ENCODE data around the gene PIM1. TPM values are rescaled to one million over a fixed set of nuclear protein-coding genes. Genes with fewer than 3 reads are reported as not detected.

Gene PIM1
- total and polyA plus RNA-seq, 10 of the 15 experiments (the other 5 are each of a cell fraction or from before 2014, with no cell fraction given): 0.66 to 33.9 (median 10.2) TPM

- TF ChIP-seq NFIC (IDR thresholded peaks at IDR 0.05; ENCODE audit: low read depth, low read length) (no peak), CBX3 (IDR thresholded peaks at IDR 0.05; ENCODE audit: borderline replicate concordance, low read depth) (no peak), PRDM15 (CRISPR knock-in tag; IDR thresholded peaks at IDR 0.05) (no peak)
Measured at GRCh38 chr6:37122861-37123260, 47.1 kb upstream of the PIM1 start (continued).

DNA sequence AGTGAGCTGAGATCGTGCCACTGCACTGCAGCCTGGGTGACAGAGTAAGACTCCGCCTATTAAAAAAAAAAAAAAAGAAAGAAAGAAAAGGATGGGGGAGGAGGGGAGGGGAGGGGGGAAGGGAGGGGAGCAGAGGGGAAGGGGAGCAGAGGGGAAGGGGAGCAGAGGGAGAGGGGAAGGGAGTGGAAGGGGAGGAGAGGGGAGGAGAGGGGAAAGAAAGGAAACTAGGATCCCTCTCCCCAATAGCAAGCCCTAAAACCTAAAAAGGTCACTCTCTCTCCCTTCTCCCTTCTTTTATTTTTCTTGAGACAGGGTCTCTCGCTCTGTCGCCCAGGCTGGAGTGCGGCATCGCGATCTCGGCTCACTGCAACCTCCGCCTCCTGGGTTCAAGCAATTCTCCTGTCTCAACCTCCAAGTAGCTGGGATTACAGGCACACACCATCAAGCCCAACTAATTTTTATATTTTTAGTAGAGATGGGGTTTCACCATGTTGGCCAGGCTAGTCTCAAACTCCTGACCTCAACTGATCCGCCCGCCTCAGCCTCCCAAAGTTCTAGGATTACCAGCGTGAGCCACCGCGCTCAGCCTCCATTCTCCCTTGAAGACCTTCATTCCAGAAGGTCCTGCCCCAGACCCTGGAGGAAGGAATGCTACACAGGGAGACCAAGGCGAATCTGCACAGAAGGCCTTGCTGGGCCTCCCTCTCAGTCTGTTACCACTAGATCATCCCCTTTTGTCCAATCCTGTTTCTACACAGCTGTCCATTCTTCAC lies 45.8 kb upstream of the PIM1 start:
- H3K9me3 ChIP-seq (replicated peaks; ENCODE audit: control insufficient read depth, insufficient read depth, low read length): no peaks in the 10 kb centered on the region
- intact Hi-C loops (cut with micrococcal nuclease; ENCODE audit: unreplicated experiment): no loop called here
- no TSS peak for BruUV-seq (replicated peaks)
- in situ Hi-C loops (cut with MboI): no loop called here
- RAD21 ChIA-PET (ENCODE audit: unreplicated experiment): no interaction called here
- H3K27ac ChIP-seq (ENCODE audit: control insufficient read depth, insufficient read depth): no peak overlapping the region
- peaks cover 14% of the 10 kb centered on the region for H3K4me1 ChIP-seq (ENCODE audit: control insufficient read depth, insufficient read depth, low read length)
- CTCF ChIA-PET: no interaction called here
- FAIRE-seq (no peak), DNase-seq (ENCODE audit: low read depth, low spot score) (no peak), ATAC-seq (no peak)
- no peak overlapping the region for H3K4me3 ChIP-seq
- SMC1A ChIA-PET (ENCODE audit: uncharacterized antibody, unreplicated experiment): no interaction called here
- no peak overlapping the region for H3K4me2 ChIP-seq (ENCODE audit: control insufficient read depth, insufficient read depth)
- POLR2A ChIA-PET: no interaction called here
- H3K36me3 ChIP-seq (ENCODE audit: control insufficient read depth in 2 of 2, insufficient read depth in 2 of 2, low read length in 1 of 2): no peaks in the 10 kb centered on the region
- no peaks in the 10 kb centered on the region for H3K79me2 ChIP-seq (ENCODE audit: control insufficient read depth, insufficient read depth, low read length)
- no peak for TF ChIP-seq SIN3A (IDR thresholded peaks at IDR 0.05; ENCODE audit: low read depth, low read length)
- no peak for TF ChIP-seq GABPA (IDR thresholded peaks at IDR 0.05; ENCODE audit: low read depth)
- no peak for TF ChIP-seq RELA (IDR thresholded peaks at IDR 0.05; ENCODE audit: borderline replicate concordance, partially characterized antibody)
- no peak for TF ChIP-seq SMC3 (IDR thresholded peaks at IDR 0.05; ENCODE audit: borderline replicate concordance, low read length)
- no peak for TF ChIP-seq RAD21 (IDR thresholded peaks at IDR 0.05; ENCODE audit: insufficient read depth, low read depth, low read length)
- no peak for TF ChIP-seq ZNF207 (IDR thresholded peaks at IDR 0.05; ENCODE audit: borderline replicate concordance)
- no peak for TF ChIP-seq SREBF1 (IDR thresholded peaks at IDR 0.05; ENCODE audit: low read length)
- no peak for TF ChIP-seq CEBPB (IDR thresholded peaks at IDR 0.05; ENCODE audit: borderline replicate concordance in 1 of 2, low read depth in 2 of 2, low read length in 2 of 2)
- TF ChIP-seq RB1 (IDR thresholded peaks at IDR 0.05; ENCODE audit: borderline replicate concordance): no peak
- TF ChIP-seq MXI1 (IDR thresholded peaks at IDR 0.05; ENCODE audit: low read depth, low read length): no peak
- no peak for TF ChIP-seq RUNX3 (IDR thresholded peaks at IDR 0.05; ENCODE audit: low read length)
- TF ChIP-seq MYB (IDR thresholded peaks at IDR 0.05; ENCODE audit: borderline replicate concordance, low read depth, low read length): no peak
- no peaks in the 10 kb centered on the region for H4K20me1 ChIP-seq (ENCODE audit: control insufficient read depth, insufficient read depth)
- no peak overlapping the region for H3K9ac ChIP-seq (ENCODE audit: control insufficient read depth, insufficient read depth, low read length)
- WGBS (ENCODE audit: insufficient coverage, insufficient replicate concordance, low lambda C conversion rate, missing lambda C conversion rate): 76% methylated on average over 13 of the region's 15 CpGs
- no peak overlapping the region for H2AFZ ChIP-seq (ENCODE audit: control insufficient read depth, low read depth, low read length)
- H3K27me3 ChIP-seq (replicated peaks in 1 of 2; ENCODE audit: control insufficient read depth in 2 of 2, insufficient read depth in 2 of 2, low read length in 1 of 2): no peaks in the 10 kb centered on the region
